T-helper 1 cell treated with Interleukin-12 subunit alpha and Interleukin-12 subunit beta and Interleukin-4 antibody, amounts not matched to agents 30 ng/mL and 1 ng/mL, for 36 hours (primary cell): ENCODE measurements around the gene NUP98. TPM values are rescaled to one million over a fixed set of nuclear protein-coding genes. Genes with fewer than 3 reads are reported as not detected.
"Not testable (repeated sequence)": the region's sequence is repeated elsewhere in the genome, so short reads cannot be mapped to it uniquely, and the experiment has no call there.

Experiments
- intact Hi-C: fragments of 100-400 bp; cut with micrococcal nuclease; formaldehyde crosslinking; loops from one replicate; pipeline ENCODE4 v1.15.1; 2024
- total RNA-seq: library from RNA; stranded (reverse); gene quantifications from 2 replicates; pipeline ENCODE4 v1.2.3, GENCODE V29; 2022

The NUP98 gene
- total RNA-seq, 1 donor from 2014 or later, result 131 TPM

- intact Hi-C loops, result no loop called here
These were observed 30.3 kb upstream of the NUP98 start for GRCh38 chr11:3827434-3828186.

GRCh38 chr11:3826721-3827120 lies 29.4 kb upstream of the NUP98 start:
- intact Hi-C loops, result no loop called here

GRCh38 chr11:3825473-3826154 lies 28.3 kb upstream of the NUP98 start:
- intact Hi-C loops, result loop anchor here (2.0 kb wide), 1 partner anchor 29 kb away; the partner anchor contains the start of gene STIM1

- intact Hi-C loops, result loop anchor here (1.0 to 2.0 kb wide), 5 partner anchors 12 to 247 kb away; partner anchors contain the start of gene STIM1
These were observed 27.5 kb upstream of the NUP98 start for GRCh38 chr11:3824714-3825472.

- intact Hi-C loops, result loop anchor here (1.0 to 2.0 kb wide), 5 partner anchors 13 to 248 kb away; partner anchors contain the start of gene STIM1
These were observed 26.6 kb upstream of the NUP98 start for GRCh38 chr11:3823762-3824506.

GRCh38 chr11:3823303-3823702 lies 25.9 kb upstream of the NUP98 start:
- intact Hi-C loops, result no loop called here

- intact Hi-C loops, result no loop called here
These were observed 25.0 kb upstream of the NUP98 start for GRCh38 chr11:3822312-3822711.

GRCh38 chr11:3820971-3821370 lies 23.6 kb upstream of the NUP98 start:
- intact Hi-C loops, result no loop called here

- intact Hi-C loops, result no loop called here
These were observed 19.9 kb upstream of the NUP98 start for GRCh38 chr11:3817181-3817800.

GRCh38 chr11:3816673-3817072 lies 19.3 kb upstream of the NUP98 start:
- intact Hi-C loops, result no loop called here

- intact Hi-C loops, result no loop called here
These were observed 18.5 kb upstream of the NUP98 start for GRCh38 chr11:3815845-3816244.

GRCh38 chr11:3814832-3815231 lies 17.5 kb upstream of the NUP98 start:
- intact Hi-C loops, result not testable (repeated sequence)

- intact Hi-C loops, result no loop called here
These were observed 13.6 kb upstream of the NUP98 start for GRCh38 chr11:3810951-3811350.

- intact Hi-C loops, result no loop called here
These were observed 13.1 kb upstream of the NUP98 start for GRCh38 chr11:3810446-3810845.

GRCh38 chr11:3809624-3809928 lies 12.2 kb upstream of the NUP98 start:
- intact Hi-C loops, result loop anchor here (1.0 to 10.0 kb wide), 7 partner anchors 15 to 263 kb away; no protein-coding TSS in a partner anchor

- intact Hi-C loops, result loop anchor here (1.0 to 10.0 kb wide), 10 partner anchors 12 to 263 kb away; partner anchors contain the start of gene NUP98
These were observed 11.7 kb upstream of the NUP98 start for GRCh38 chr11:3808861-3809623.

- intact Hi-C loops, result loop anchor here (1.0 to 10.0 kb wide), 7 partner anchors 11 to 226 kb away; partner anchors contain the start of gene NUP98
These were observed 10.8 kb upstream of the NUP98 start, which contains the start of gene PGAP2 for GRCh38 chr11:3807909-3808860. TSS of gene PGAP2 (plus strand) at chr11:3808560. CDS start at chr11:3811260, 2,700 bp downstream.

GRCh38 chr11:3803726-3804495 lies 6.6 kb upstream of the NUP98 start:
- intact Hi-C loops, result loop anchor here (10.0 kb wide), 1 partner anchor 199 kb away; no protein-coding TSS in a partner anchor
